Neural cell (in vitro differentiated cells): ENCODE data around the gene MAP2K4.

Experiments
- CTCF ChIP-seq: fragments of 450-650 bp; IDR thresholded peaks from 2 replicates; pipeline ENCODE4 v1.5.1; 2014; ENCODE audit warnings: antibody characterized with exemption, mild to moderate bottlenecking, moderate library complexity; ENCODE audit not compliant: poor library complexity, severe bottlenecking
- EZH2 ChIP-seq: fragments of 200-600, 300-800 bp; shearing (Covaris generic), sonication (generic); IDR thresholded peaks from 2 replicates; pipeline ENCODE4 v1.6.1; 2014; ENCODE audit warnings: antibody characterized with exemption, low read length, borderline replicate concordance, mild to moderate bottlenecking; ENCODE audit not compliant: insufficient read depth, poor library complexity, severe bottlenecking
- POLR2AphosphoS5 ChIP-seq: IDR thresholded peaks from 2 replicates; pipeline ENCODE4 v1.6.1; 2012
- RAD21 ChIP-seq: fragments of 450-650 bp; conservative IDR thresholded peaks from 2 replicates; pipeline ENCODE4 v1.6.1; 2014; ENCODE audit warnings: antibody characterized with exemption, mild to moderate bottlenecking, moderate library complexity
- TAF1 ChIP-seq: IDR thresholded peaks from 2 replicates; pipeline ENCODE4 v1.6.1; 2012; ENCODE audit warnings: low read depth

- TF ChIP-seq CTCF (no peak), EZH2 (no peak), POLR2AphosphoS5 (no peak), RAD21 (no peak), TAF1 (no peak)
These were observed 15.0 kb downstream of the MAP2K4 start for GRCh38 chr17:12035673-12036072.
